BLaER1 (cell line): ENCODE results near the gene TTC38.
A peak's percentile ranks its signal among the peaks of the same experiment; 100 is the strongest.

Source experiments
- H3K27ac ChIP-seq: shearing (Covaris generic); formaldehyde crosslinking; 2 replicates; pipeline ENCODE4 v1.8.1; 2022
- H3K27me3 ChIP-seq: shearing (Covaris generic); formaldehyde crosslinking; 2 replicates; pipeline ENCODE4 v1.8.1; 2022
- H3K36me3 ChIP-seq: shearing (Covaris generic); formaldehyde crosslinking; 2 replicates; pipeline ENCODE4 v1.8.1; 2022
- H3K4me1 ChIP-seq: shearing (Covaris generic); formaldehyde crosslinking; 2 replicates; pipeline ENCODE4 v1.8.1; 2022
- H3K4me2 ChIP-seq: shearing (Covaris generic); formaldehyde crosslinking; 2 replicates; pipeline ENCODE4 v1.8.1; 2022
- H3K4me3 ChIP-seq: shearing (Covaris generic); formaldehyde crosslinking; 2 replicates; pipeline ENCODE4 v1.8.1; 2022
- H3K9ac ChIP-seq: shearing (Covaris generic); formaldehyde crosslinking; 2 replicates; pipeline ENCODE4 v1.8.1; 2022
- H3K9me3 ChIP-seq: shearing (Covaris generic); formaldehyde crosslinking; 2 replicates; pipeline ENCODE4 v1.8.1; 2022
- H4K20me1 ChIP-seq: shearing (Covaris generic); formaldehyde crosslinking; 2 replicates; pipeline ENCODE4 v1.8.1; 2022
- Cebpa-rat ChIP-seq: shearing (Covaris generic); IDR thresholded peaks from 2 replicates; pipeline ENCODE4 v1.8.1; 2022

TTC38 gene

DNA sequence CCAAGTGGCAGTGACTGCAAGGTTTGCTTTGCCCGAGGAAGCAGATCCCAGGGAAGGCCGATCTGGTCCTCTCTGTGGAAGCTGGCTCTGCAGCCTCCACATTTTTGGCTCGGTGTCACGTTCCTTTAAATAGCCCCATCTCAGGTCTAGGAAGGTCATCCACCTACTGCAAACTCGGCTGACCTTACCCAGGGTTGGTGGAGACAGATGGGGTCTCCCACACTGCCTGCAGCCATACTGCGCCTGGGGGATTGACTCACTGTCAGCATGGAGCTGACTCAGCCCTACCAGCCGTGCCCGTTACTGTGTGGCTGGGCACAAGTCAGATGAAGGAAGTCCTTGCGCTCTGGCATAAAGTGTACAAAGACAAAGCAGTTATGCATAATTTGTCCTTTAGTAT, 34.6 kb upstream of the TTC38 start:
- Histone ChIP-seq H3K27ac (0 out of 2 replicates have a peak overlapping the region, but pooled peaks have one; percentile 52), H3K27me3 (no peaks in the 10 kb centered on the region), H3K36me3 (peaks cover 50% of the 10 kb centered on the region), H3K9me3 (no peaks in the 10 kb centered on the region), H3K4me1 (peaks cover 47% of the 10 kb centered on the region), H3K4me2 (peak overlapping the region; percentile 54), H3K4me3 (no peak overlapping the region), H3K9ac (no peak overlapping the region; the same call in 1 of the 2 replicates), H4K20me1 (no peaks in the 10 kb centered on the region)
- no peak for TF ChIP-seq Cebpa-rat

DNA sequence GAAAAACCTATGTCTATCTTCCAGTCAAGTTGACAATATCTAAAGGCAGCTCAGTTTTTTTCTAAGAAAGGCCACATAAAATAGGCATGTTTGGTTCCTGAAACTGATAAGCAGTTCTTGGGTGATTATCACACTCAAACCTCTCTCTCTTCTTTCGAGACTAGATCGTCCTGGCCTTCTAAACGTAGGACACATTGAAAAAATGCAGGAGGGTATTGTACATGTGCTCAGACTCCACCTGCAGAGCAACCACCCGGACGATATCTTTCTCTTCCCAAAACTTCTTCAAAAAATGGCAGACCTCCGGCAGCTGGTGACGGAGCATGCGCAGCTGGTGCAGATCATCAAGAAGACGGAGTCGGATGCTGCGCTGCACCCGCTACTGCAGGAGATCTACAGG, 32.8 kb upstream of the TTC38 start:
- no peaks in the 10 kb centered on the region for H3K9me3 ChIP-seq
- H3K4me2 ChIP-seq, result no peak overlapping the region
- H3K4me1 ChIP-seq, result peaks cover 63% of the 10 kb centered on the region
- H3K4me3 ChIP-seq, result no peak overlapping the region
- no peak for TF ChIP-seq Cebpa-rat
- H3K36me3 ChIP-seq, result peaks cover 50% of the 10 kb centered on the region
- no peaks in the 10 kb centered on the region for H4K20me1 ChIP-seq
- no peak overlapping the region for H3K9ac ChIP-seq
- H3K27me3 ChIP-seq, result no peaks in the 10 kb centered on the region
- H3K27ac ChIP-seq, result no peak overlapping the region

DNA sequence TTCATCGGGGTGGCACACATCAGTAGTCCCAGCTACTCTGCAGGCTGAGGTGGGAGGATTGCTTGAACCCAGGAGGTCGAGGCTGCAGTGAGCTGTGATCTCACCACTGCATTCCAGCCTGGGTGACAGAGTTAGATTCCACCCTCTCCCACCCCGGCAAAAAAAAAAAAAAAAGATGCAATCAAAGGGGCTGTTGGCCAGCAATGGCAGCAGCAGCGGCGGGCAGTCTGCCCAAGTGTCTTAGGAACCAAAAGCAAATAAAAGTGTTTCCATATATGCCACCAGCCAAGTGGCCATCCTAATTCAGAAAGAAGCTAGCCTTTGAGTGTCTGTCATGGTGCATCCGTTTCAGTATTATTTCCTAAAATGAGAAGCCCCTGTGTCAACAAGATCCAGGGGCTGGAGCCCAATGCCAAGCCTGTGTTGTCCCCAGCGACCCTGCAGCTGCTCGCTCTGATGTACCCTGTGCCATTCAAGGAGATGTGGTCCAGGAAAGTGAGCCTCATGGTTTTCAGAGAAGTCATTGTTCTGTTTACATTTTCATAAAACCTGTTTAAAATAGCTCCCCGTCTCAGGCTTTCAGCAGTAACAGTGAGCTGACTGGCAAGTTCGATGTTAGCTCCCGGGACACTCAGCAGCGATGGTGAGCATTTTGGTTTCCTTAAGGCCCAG, 30.2 kb upstream of the TTC38 start:
- TF ChIP-seq Cebpa-rat, result no peak
- H3K27me3 ChIP-seq, result no peaks in the 10 kb centered on the region
- peak overlapping the region; percentile 84 for H3K27ac ChIP-seq
- H3K36me3 ChIP-seq, result peaks cover 33% of the 10 kb centered on the region
- no peak overlapping the region for H3K4me3 ChIP-seq
- H3K9me3 ChIP-seq, result no peaks in the 10 kb centered on the region
- peak overlapping the region; percentile 98 for H3K4me2 ChIP-seq
- no peaks in the 10 kb centered on the region for H4K20me1 ChIP-seq
- peaks cover 89% of the 10 kb centered on the region for H3K4me1 ChIP-seq
- H3K9ac ChIP-seq, result peak overlapping the region; percentile 52; the same call in 1 of the 2 replicates

DNA sequence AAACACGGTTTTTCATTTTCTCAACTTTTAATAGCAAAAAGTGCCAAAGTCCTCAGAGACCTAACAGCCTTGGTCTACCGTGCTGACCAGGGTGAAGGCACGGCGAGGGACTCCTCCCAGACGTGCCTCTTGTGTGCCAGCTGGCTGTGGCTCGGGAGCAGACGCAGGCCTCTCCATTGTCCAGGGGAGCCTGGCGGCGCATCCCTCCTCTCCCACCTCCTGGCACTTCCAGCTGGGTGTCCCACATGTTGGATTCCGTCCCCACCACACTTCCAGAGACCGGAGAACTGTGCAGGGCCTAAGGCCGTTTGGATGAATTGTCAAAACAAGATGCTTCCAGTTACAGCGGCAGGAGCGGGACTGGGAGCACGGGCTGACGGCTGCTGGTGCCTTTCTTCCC, 29.3 kb upstream of the TTC38 start:
- H3K4me2 ChIP-seq, result peak overlapping the region; percentile 98
- H3K27ac ChIP-seq, result peak overlapping the region; percentile 84
- no peak for TF ChIP-seq Cebpa-rat
- no peaks in the 10 kb centered on the region for H3K27me3 ChIP-seq
- no peaks in the 10 kb centered on the region for H3K9me3 ChIP-seq
- no peak overlapping the region for H3K4me3 ChIP-seq
- peak overlapping the region; percentile 69 for H3K9ac ChIP-seq
- peaks cover 38% of the 10 kb centered on the region for H3K36me3 ChIP-seq
- H3K4me1 ChIP-seq, result peaks cover 92% of the 10 kb centered on the region
- H4K20me1 ChIP-seq, result no peaks in the 10 kb centered on the region

DNA sequence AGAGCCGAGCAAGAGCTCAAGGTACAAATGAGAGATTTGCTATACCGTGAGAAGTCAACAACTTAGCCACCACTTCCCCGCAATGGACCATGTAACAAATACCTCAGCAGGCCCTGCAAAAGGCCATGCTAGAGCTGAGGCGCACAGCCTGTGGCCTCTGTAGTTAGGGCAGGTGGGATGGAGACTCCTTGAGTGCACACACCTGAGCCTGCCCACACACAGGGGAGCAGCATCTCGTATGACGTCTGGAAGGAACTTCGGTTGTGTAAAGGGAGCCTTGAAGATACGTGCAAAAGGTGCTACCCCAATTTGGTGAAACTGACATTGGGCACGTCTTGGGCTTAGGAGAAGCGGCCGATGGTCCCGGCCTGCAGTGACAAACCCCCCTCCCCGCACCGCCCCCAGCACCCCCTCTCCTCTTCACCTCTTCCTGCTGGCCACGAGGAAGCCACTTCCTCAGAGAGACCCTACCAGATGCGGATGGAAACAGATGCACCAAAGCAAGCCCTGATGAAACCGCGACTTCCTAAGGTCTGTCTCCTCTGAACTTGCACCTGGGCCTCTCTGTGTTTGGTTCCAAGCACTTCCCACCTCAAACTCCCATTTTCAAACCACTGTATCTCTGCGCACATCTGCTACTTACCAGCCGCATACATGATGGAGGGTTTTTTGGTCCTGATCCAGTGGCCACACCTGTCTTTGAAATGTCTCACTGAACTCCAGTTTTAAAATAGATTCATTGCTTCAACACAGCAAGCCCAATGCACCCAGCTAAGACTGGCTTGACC, 28.4 kb upstream of the TTC38 start:
- peak overlapping the region; percentile 97 for H3K27ac ChIP-seq

DNA sequence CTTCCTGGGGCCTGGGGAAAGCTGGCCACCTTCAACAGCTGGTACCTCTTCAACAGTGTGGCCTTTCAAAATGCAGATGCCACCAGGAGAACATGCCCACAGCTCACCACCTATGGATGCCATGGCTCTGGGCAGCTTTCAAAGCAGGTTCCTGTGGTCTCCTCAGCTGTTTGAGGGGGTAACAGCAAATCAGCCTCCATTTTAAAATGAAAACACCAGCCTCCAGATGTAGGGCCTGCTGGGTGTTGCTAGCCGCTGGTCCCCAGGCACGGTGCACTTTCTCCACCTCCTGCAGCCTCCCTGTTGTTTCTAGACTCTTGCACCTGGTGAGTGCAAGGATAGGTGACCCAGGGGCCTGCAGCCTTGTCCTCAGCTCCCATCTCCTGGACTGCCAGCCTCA, 27.7 kb upstream of the TTC38 start:
- no peaks in the 10 kb centered on the region for H3K9me3 ChIP-seq
- peak overlapping the region; percentile 97 for H3K27ac ChIP-seq
- peak overlapping the region; percentile 77 for H3K9ac ChIP-seq
- peak overlapping the region; percentile 98 for H3K4me2 ChIP-seq
- peaks cover 97% of the 10 kb centered on the region for H3K4me1 ChIP-seq
- H3K4me3 ChIP-seq, result peak overlapping the region; percentile 55
- no peaks in the 10 kb centered on the region for H4K20me1 ChIP-seq
- H3K27me3 ChIP-seq, result no peaks in the 10 kb centered on the region
- TF ChIP-seq Cebpa-rat, result no peak
- peaks cover 40% of the 10 kb centered on the region for H3K36me3 ChIP-seq

More for the DNA sequence above, 28.4 kb upstream of the TTC38 start:
- no peaks in the 10 kb centered on the region for H3K27me3 ChIP-seq
- H3K9ac ChIP-seq, result peak overlapping the region; percentile 77
- H3K4me2 ChIP-seq, result peak overlapping the region; percentile 98
- H3K36me3 ChIP-seq, result peaks cover 40% of the 10 kb centered on the region
- H3K4me3 ChIP-seq, result peak overlapping the region; percentile 55
- H3K4me1 ChIP-seq, result peaks cover 92% of the 10 kb centered on the region
- TF ChIP-seq Cebpa-rat, result peak; percentile 29; the same call in 1 of the 2 replicates
- no peaks in the 10 kb centered on the region for H4K20me1 ChIP-seq
- no peaks in the 10 kb centered on the region for H3K9me3 ChIP-seq

DNA sequence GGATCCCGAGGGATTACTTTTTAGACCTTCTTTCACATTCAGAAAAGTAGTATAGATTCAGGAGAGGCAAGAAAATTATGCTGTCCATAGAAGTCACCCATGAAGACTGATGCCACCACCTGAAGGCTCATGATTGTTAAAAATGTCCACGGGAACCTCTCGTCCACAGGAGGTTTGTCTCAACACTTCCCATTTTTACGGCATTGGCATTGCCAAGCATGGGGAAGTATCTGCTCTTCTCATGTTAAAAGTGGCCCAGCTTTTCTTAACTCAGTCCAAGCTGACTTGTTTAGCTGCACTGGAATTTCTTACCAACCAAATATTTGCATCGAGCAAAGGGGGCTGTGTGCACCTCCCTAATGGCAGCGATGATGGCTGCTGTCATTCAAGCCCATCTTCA, 27.3 kb upstream of the TTC38 start:
- H4K20me1 ChIP-seq, result no peaks in the 10 kb centered on the region
- H3K9ac ChIP-seq, result peak overlapping the region; percentile 77
- no peaks in the 10 kb centered on the region for H3K27me3 ChIP-seq
- no peak for TF ChIP-seq Cebpa-rat
- peak overlapping the region; percentile 55 for H3K4me3 ChIP-seq
- H3K9me3 ChIP-seq, result no peaks in the 10 kb centered on the region
- peaks cover 99% of the 10 kb centered on the region for H3K4me1 ChIP-seq
- H3K27ac ChIP-seq, result peak overlapping the region; percentile 97
- peak overlapping the region; percentile 98 for H3K4me2 ChIP-seq
- H3K36me3 ChIP-seq, result peaks cover 37% of the 10 kb centered on the region

DNA sequence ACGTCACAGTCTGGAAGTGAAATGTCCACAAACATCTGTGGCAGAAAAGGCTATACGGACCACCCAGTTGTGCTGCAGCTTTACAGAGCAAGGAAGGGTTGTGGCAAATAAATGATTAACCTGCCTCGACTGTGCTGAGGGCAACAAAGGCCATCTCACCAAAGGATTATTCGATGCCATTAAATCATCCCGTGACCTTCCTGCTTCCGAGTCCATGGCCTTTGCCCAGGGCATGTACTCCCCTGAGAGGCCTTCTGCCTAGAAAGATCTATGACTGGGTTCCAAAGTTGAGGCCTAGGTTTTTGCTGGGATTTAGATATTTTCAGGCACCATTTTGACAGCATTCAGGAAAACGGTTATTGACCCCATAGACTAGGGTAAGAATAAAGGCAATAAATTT, 26.9 kb upstream of the TTC38 start:
- Histone ChIP-seq H4K20me1 (no peaks in the 10 kb centered on the region), H3K27me3 (no peaks in the 10 kb centered on the region), H3K9ac (peak overlapping the region; percentile 77), H3K4me3 (no peak overlapping the region), H3K4me2 (peak overlapping the region; percentile 98), H3K9me3 (no peaks in the 10 kb centered on the region), H3K36me3 (peaks cover 37% of the 10 kb centered on the region), H3K27ac (peak overlapping the region; percentile 97), H3K4me1 (peaks cover 99% of the 10 kb centered on the region)
- no peak for TF ChIP-seq Cebpa-rat

DNA sequence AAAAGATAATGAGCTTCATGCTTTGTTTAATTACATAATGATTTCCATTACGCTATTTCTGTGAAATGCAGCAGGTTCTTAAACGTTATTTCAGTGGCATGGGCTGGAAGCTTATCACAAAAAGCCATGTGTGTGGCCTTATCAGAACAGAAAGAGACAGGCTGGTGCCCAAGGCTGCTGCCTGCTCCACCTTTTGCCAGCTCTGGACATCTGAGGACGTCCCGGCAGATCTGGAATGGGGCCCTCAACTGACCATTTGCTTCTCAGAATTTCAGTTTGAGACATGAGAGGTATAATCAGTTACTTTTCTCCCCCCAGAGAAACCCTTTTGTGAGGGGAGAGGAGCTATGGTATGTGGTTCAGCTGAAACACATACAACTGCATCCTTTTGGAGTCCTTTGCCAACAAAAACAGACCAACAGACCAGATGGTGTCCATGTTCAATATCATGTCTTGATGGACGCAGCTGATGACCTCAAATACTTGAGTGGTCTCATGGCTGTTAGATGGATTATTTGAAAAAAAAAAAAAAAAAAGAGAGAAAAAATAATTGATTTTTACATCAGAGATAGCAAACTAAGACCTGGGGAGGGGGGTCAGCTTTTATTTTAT, 26.3 kb upstream of the TTC38 start:
- Histone ChIP-seq H3K4me1 (peaks cover 99% of the 10 kb centered on the region), H3K9me3 (no peaks in the 10 kb centered on the region), H3K4me2 (peak overlapping the region; percentile 98), H3K27me3 (no peaks in the 10 kb centered on the region), H3K9ac (peak overlapping the region; percentile 57; the same call in 1 of the 2 replicates), H3K27ac (peak overlapping the region; percentile 97), H3K4me3 (no peak overlapping the region), H3K36me3 (peaks cover 40% of the 10 kb centered on the region), H4K20me1 (no peaks in the 10 kb centered on the region)
- no peak for TF ChIP-seq Cebpa-rat

DNA sequence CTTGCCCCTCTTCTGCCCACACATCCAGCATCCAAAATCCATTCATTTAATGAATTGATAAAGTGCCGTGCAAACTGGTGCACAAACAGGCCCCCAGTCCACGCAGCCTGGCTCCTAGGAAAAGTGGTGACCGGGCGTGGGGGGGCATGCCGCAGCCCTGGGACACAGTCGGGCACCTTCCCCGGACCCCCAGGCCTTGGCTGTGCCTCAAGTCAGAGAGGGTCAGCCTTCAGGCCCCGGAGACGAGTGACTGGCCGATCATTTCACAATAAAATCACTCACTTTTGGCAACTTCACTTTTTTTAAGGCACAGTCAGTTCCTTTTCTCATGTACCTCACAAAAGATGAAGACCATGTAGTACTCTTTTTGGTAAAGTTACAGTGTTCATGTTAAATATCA, 25.7 kb upstream of the TTC38 start:
- Histone ChIP-seq H3K4me2 (peak overlapping the region; percentile 98), H3K36me3 (peaks cover 41% of the 10 kb centered on the region), H3K4me3 (no peak overlapping the region), H4K20me1 (no peaks in the 10 kb centered on the region), H3K9me3 (no peaks in the 10 kb centered on the region), H3K9ac (0 out of 2 replicates have a peak overlapping the region, but pooled peaks have one; percentile 57), H3K4me1 (peaks cover 99% of the 10 kb centered on the region), H3K27ac (peak overlapping the region; percentile 97), H3K27me3 (no peaks in the 10 kb centered on the region)
- no peak for TF ChIP-seq Cebpa-rat
